ENCODE results near the gene IL32. TPM values are rescaled to one million over a fixed set of nuclear protein-coding genes. Genes with fewer than 3 reads are reported as not detected.

The IL32 gene
- total RNA-seq, 1 donor from 2014 or later, result 1.4 TPM

- no peaks in the 10 kb centered on the region for H3K36me3 Mint-ChIP-seq
- H3K9me3 Mint-ChIP-seq, result no peaks in the 10 kb centered on the region
- H3K4me1 ChIP-seq, result peaks cover 31% of the 10 kb centered on the region
- peaks cover 58% of the 10 kb centered on the region for H3F3A ChIP-seq (ENCODE audit: low read depth)
- H3K9me3 ChIP-seq (ENCODE audit: low read depth), result no peaks in the 10 kb centered on the region
- H3K36me3 ChIP-seq, result no peaks in the 10 kb centered on the region
- TF ChIP-seq EZH2phosphoT487 (IDR thresholded peaks at IDR 0.05), result no peak
- TF ChIP-seq EZH2 (IDR thresholded peaks at IDR 0.05), result no peak
- no peak for TF ChIP-seq CTCF (IDR thresholded peaks at IDR 0.05)
- peak; percentile 43 for DNase-seq (ENCODE audit: low spot score)
- no peak overlapping the region for H3K27ac Mint-ChIP-seq
- H3K27me3 Mint-ChIP-seq (ENCODE audit: insufficient read depth, low read depth), result peaks cover 20% of the 10 kb centered on the region
- peak overlapping the region; percentile 47 for H3K4me3 ChIP-seq
- no peaks in the 10 kb centered on the region for H4K20me1 ChIP-seq (ENCODE audit: low read depth)
- H3K27ac ChIP-seq, result no peak overlapping the region
- H3K4me2 ChIP-seq, result peak overlapping the region; percentile 81
- no peak overlapping the region for H3K9ac ChIP-seq
- peak overlapping the region; percentile 4 for H2AFZ ChIP-seq (replicated peaks)
- H3K4me1 Mint-ChIP-seq, result peaks cover 47% of the 10 kb centered on the region
- no peak overlapping the region for H3K4me3 Mint-ChIP-seq
- H3K79me2 ChIP-seq (ENCODE audit: low read depth), result peaks cover 31% of the 10 kb centered on the region
- peaks cover 6% of the 10 kb centered on the region for H3K27me3 ChIP-seq
Observed at GRCh38 chr16:3099395-3099731, 33.9 kb downstream of the IL32 start.

- Histone ChIP-seq H3K4me2 (peak overlapping the region; percentile 81), H3K9ac (no peak overlapping the region)
Observed at GRCh38 chr16:3099732-3100499, 34.5 kb downstream of the IL32 start.

GRCh38 chr16:3101018-3101840, 35.8 kb downstream of the IL32 start:
- Mint-ChIP-seq H3K9me3 (no peaks in the 10 kb centered on the region), H3K27me3 (ENCODE audit: insufficient read depth, low read depth) (peaks cover 19% of the 10 kb centered on the region), H3K4me3 (peak overlapping the region; percentile 68), H3K36me3 (no peaks in the 10 kb centered on the region), H3K4me1 (peaks cover 50% of the 10 kb centered on the region), H3K27ac (peak overlapping the region; percentile 32)
- TF ChIP-seq EZH2 (IDR thresholded peaks at IDR 0.05) (no peak), CTCF (IDR thresholded peaks at IDR 0.05) (peak; percentile 74)
- Histone ChIP-seq H3K9ac (no peak overlapping the region), H3K4me3 (peak overlapping the region; percentile 39), H3K4me1 (peaks cover 35% of the 10 kb centered on the region), H3F3A (ENCODE audit: low read depth) (peaks cover 70% of the 10 kb centered on the region), H2AFZ (replicated peaks) (no peak overlapping the region), H3K79me2 (ENCODE audit: low read depth) (peaks cover 23% of the 10 kb centered on the region), H3K27ac (no peak overlapping the region), H3K9me3 (ENCODE audit: low read depth) (no peaks in the 10 kb centered on the region), H3K27me3 (peaks cover 6% of the 10 kb centered on the region), H4K20me1 (ENCODE audit: low read depth) (no peaks in the 10 kb centered on the region), H3K4me2 (peak overlapping the region; percentile 72), H3K36me3 (no peaks in the 10 kb centered on the region)
- peak; percentile 79 for DNase-seq (ENCODE audit: low spot score)

More at GRCh38 chr16:3099732-3100499, 34.5 kb downstream of the IL32 start:
- H2AFZ ChIP-seq (replicated peaks), result peak overlapping the region; percentile 4
- peak overlapping the region; percentile 47 for H3K4me3 ChIP-seq
- peaks cover 31% of the 10 kb centered on the region for H3K4me1 ChIP-seq
- H3K27ac ChIP-seq, result no peak overlapping the region
- H4K20me1 ChIP-seq (ENCODE audit: low read depth), result no peaks in the 10 kb centered on the region
- peaks cover 60% of the 10 kb centered on the region for H3F3A ChIP-seq (ENCODE audit: low read depth)
- peaks cover 29% of the 10 kb centered on the region for H3K79me2 ChIP-seq (ENCODE audit: low read depth)
- DNase-seq (ENCODE audit: low spot score), result peak; percentile 98
- no peak for TF ChIP-seq EZH2 (IDR thresholded peaks at IDR 0.05)
- no peak for TF ChIP-seq CTCF (IDR thresholded peaks at IDR 0.05)
- no peak for TF ChIP-seq EZH2phosphoT487 (IDR thresholded peaks at IDR 0.05)
- H3K27me3 Mint-ChIP-seq (ENCODE audit: insufficient read depth, low read depth), result peaks cover 19% of the 10 kb centered on the region
- no peaks in the 10 kb centered on the region for H3K9me3 Mint-ChIP-seq
- H3K4me1 Mint-ChIP-seq, result peaks cover 50% of the 10 kb centered on the region
- no peaks in the 10 kb centered on the region for H3K36me3 Mint-ChIP-seq
- H3K27ac Mint-ChIP-seq, result peak overlapping the region; percentile 91
- no peaks in the 10 kb centered on the region for H3K9me3 ChIP-seq (ENCODE audit: low read depth)
- H3K27me3 ChIP-seq, result peaks cover 6% of the 10 kb centered on the region
- peak overlapping the region; percentile 83 for H3K4me3 Mint-ChIP-seq
- H3K36me3 ChIP-seq, result no peaks in the 10 kb centered on the region

All from neural progenitor cell (in vitro differentiated cells).